ENCODE measurements around the gene OR10H3.
"Not testable (repeated sequence)": the region's sequence is repeated elsewhere in the genome, so short reads cannot be mapped to it uniquely, and the experiment has no call there.

Gene OR10H3

DNA sequence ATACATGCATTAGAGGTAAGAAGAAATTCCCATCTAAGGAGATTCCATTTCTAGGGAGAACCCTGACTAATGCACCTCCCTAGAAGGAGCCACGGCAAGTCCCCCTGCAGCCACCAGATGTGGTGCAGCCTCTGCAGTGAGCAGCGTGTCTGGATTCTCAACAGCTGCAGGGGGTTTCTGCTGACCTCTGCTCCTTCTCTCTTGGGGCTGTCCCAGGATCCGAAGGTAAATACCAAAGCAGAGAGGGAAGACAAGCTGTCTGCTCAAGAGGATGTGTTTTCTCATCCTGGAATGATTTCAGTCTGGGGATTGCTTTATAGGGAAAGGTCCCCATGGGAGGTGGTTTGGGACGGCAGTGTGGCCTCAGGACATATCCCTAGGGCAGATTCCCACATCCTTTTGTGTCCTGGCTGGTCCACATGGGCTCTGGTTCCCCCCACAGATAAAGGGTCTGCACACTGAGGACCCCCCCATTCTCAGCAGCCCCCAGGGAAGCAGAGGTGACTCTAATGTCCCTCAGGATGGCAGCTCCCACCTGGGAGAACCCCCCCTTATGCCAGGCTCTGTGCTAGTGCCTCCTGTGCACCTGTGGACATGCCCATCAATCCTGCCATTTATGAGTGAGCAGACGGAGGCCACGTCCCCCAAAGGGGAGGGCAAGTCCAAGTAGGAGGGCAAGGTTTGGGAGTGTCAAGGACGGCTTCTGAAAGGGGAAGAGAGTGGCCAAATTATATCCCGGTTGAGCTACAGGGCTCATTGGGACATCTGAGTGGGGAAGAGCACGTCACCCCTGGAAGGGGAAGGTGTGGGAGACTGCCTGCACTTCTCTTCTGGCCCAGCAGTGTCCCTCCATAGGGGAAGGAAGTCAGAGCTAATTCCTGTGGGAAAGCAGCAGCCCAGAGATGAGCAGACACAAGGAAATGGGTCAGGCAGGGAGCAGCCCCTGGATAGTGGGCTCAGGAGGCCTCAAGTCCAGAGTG lies 39.5 kb downstream of the OR10H3 start:
- no peak for DNase-seq (ENCODE audit: low spot score)
- FAIRE-seq = no peak

DNA sequence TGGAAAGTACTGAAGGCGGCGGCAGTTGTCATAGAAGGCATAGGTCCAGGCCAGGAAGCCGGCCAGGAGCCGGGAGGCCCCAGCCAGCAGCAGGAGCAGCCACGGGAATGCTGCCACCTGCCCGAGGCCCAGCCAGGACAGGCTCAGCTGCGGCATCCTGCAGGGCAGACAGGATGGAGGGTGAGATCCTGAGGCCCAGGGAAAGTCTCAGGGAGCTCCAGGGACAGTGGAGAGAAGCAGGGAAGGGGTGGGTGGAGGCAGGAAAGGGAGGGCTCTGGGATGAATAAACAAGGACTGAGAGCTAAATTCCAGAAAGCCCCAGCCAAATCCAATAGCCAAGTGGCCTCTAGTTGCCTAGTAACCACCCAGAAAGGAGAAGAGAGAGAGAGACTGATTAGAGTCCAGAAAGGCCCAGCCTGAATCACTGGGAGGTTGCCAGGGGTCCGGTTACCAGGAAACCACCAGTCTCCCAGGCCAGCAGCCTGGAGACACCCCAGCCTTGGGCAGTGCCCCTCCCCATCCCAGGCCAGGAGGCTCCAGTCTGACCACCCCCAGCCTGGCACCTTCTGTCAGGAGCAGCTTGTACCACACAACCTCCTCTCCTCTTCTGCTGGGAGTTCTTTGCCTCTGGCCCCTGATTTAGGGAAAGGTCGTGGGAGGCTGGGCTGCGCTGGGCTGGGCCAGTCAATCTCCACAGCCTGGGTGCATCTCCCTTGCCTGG lies 42.1 kb downstream of the OR10H3 start:
- FAIRE-seq (no peak), DNase-seq (ENCODE audit: low spot score) (peak; percentile 37)

DNA sequence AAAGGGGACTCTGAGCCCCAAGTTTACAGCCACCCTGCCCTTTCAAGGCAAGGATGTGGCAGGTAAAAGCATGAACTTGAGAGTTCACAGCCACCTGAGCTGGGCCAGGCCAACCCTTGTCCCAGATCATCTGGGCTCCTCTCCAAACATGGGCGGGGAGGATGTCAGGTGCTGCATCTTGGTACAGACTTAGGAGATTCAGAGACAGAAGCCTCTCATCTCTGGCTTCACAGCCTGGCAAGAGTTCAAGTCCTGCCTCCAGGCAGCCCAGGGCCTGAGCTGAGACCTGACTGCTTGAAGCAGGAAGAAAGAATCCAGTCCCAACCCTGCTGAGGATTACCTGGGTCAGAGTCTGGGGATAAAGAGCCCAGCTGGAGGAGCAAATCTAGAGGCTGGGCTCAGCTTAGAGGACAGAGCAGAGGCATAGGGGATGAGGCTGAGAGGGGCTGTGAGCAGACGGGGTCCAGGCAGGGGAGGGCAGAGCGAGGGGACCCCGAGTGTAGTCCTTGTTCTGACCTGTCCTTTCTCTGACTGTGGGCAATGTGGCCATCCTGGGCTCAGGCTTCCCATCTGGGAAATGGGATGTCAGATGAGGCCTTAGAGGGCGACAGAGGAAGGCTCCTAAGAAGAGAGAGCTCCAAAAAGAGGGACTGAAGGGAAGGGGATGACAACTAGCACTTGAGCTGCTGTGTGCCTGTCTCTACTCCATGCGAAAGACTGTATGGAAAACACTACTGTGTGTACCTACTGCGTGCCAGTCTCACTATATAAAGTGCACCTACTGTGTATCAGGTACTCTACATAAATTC lies 43.0 kb downstream of the OR10H3 start:
- no peak for FAIRE-seq
- no peak for DNase-seq (ENCODE audit: low spot score)

DNA sequence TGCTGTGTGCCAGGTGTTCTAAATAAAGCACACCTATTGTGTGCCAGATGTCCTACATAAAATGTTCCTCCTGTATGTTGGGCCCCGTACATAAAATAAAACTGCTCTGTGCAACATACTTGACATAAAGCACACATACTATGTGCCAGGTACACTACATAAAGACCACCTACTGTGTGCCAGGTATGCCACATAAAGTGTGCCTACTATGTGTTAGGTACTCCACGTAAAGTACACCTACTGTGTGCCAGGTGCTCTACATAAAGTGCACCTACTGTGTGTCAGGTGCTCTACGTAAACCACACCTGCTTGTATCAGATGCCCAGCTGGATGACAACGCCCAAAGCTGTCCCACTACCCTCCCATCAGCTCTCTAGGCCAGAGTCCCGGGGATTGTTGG lies 43.9 kb downstream of the OR10H3 start:
- DNase-seq (ENCODE audit: low spot score) (no peak), FAIRE-seq (no peak)

DNA sequence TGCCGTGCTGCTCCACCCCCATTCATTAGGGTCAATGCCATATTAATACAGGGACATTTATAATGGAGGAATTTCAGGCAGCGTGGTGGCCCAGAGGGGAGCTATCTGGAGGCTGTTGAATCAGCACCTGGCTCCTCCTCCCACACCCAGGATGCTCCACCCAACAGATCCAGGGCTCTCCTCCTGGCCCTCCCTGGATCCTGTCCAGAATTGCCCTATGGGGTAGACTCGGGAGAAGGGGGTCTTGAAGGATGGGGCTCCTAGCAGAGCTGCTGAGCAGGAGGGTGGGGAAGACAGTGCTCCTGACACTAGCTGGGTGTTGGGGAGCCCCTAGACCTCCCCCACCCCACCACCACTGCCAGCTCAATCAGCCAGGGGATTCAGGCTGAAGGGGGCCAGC lies 44.4 kb downstream of the OR10H3 start:
- no peak for FAIRE-seq
- no peak for DNase-seq (ENCODE audit: low spot score)

DNA sequence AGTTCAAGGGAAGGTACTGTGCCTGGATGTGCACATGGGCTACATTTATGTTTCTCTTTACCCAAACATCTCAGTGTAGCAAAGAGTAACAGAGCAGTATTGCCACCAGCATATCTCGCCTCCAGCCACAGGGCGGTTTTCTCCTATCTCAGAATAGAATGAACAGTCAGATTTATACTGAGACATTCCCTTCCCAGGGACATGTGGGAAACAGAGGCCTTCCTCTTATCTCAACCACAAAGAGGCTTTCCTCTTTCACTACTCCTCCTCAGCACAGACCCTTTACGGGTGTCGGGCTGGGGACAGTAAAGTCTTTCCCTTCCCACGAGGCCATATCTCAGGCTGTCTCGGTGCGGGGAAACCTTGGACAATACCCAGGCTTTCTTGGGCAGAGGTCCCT lies 45.1 kb downstream of the OR10H3 start:
- FAIRE-seq; DNase-seq (ENCODE audit: low spot score): not testable (repeated sequence)

DNA sequence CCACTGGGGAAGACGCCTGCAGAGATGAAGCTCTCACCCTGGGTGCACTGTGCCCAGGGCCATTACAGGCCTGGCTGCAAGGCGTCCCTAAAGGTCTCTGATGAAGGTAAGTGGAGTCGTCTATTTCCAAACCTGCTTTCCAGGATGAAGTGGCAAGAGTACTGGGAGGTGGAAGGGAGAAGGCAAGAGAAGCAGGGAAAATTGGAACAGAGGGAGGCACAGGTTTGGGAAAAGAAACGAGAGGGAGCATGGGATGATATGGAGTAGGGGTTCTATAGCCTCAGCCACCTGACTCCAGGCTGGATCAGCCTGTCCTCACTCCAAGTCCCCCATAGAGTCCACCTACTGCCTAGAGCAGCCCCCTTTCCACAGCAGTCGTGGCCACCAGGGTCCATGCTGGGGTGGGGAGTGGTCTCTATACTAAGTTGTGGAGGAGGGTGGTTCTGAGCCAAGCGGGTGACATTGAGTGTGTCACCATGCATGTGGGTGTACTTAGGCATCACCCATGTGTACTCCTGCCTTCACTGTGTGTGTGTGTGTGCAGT lies 49.9 kb downstream of the OR10H3 start, which contains the start of gene OR10H5:
TSS of gene OR10H5 (plus strand) at position 51 of the 545 bp plus-strand sequence. CDS start 6,388 bp downstream, outside the sequence.
- DNase-seq (ENCODE audit: low spot score) = no peak
- FAIRE-seq = no peak

DNA sequence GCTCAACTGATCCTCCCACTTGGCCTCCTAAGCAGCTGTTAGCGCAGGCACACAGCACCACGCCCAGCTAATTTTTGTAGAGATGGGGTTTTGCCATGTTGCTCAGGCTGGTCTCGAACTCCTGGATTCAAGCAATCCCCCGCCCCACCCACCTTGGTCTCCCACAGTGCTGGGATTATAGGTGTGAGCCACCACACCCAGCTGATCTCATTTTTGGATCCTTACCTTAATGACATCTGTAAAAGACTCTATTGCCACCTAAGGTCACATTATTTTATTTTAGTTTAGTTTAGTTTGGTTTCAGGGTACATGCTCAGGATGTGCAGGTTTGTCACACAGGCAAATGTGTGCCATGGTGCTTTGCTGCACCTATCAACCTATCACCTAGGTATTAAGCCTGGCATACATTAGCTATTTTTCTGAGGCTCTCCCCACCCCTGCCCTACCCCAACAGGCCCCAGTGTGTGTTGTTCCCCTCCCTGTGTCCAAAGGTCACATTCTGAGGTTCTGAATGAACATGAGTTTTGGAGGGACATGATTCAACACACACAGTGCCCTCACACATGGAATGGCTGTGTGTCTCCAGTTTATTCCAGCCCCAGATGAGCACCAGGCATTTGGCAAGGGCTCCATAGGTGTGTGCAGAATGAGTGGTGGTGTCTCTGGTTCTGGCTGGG lies 50.9 kb downstream of the OR10H3 start:
- DNase-seq (ENCODE audit: low spot score) = no peak
- FAIRE-seq = no peak

DNA sequence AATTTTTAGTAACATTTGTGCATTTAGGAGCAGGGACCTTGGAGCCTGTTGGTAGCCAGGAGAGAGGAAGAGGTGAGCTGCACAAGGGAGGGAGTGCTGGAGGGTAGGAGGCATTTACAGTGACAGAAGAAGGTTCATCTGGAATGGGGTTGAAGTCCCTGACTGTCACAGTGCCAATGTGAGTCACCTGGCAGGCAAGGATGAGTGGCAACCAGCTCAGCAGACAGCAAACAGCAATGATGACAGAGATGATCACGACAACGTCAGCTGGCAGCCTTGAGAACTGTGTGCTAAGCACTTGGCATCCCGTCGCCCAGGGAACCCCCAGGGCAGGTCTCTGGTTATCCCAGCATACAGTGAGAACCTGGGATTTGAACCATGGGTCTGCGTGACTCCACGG lies 52.3 kb downstream of the OR10H3 start:
- FAIRE-seq = no peak
- peak; percentile 60 for DNase-seq (ENCODE audit: low spot score)
